Naive B cell (primary cell): Measurements from ENCODE around the gene CHST8. TPM values are rescaled to one million over a fixed set of nuclear protein-coding genes. Genes with fewer than 3 reads are reported as not detected.

Source experiments
- ATAC-seq, 2 donors: fragments of 150-1000 bp; cut with Tn5 transposase; 2 replicates each; pipeline ENCODE4 v1.10.0; 2021; ENCODE audit warnings: low read depth in 2 of 2, mild to moderate bottlenecking in 2 of 2, moderate library complexity in 2 of 2
- DNase-seq: peaks from one replicate; pipeline ENCODE4 v3.0.0; 2022
- H3K27ac Mint-ChIP-seq, 6 donors: one replicate each; pipeline ENCODE4 v1.8.0; 2020 to 2022; ENCODE audit warnings: mild to moderate bottlenecking in 6 of 6, mixed read lengths in 6 of 6, moderate library complexity in 5 of 6, inconsistent platforms in 2 of 6
- H3K27me3 Mint-ChIP-seq, 3 donors: one replicate each; pipeline ENCODE4 v1.8.0; 2021 to 2022; ENCODE audit warnings: mixed read lengths in 3 of 3, mild to moderate bottlenecking in 1 of 3
- H3K36me3 Mint-ChIP-seq, 2 donors: one replicate each; pipeline ENCODE4 v1.8.0; 2020 to 2022; ENCODE audit warnings: mixed read lengths in 2 of 2, inconsistent platforms in 1 of 2, mild to moderate bottlenecking in 1 of 2
- H3K4me1 Mint-ChIP-seq, 3 donors: one replicate each; pipeline ENCODE4 v1.8.0; 2020 to 2022; ENCODE audit warnings: mixed read lengths in 3 of 3, inconsistent platforms in 1 of 3, mild to moderate bottlenecking in 1 of 3, moderate library complexity in 1 of 3
- H3K4me3 Mint-ChIP-seq, 8 donors: one replicate each; pipeline ENCODE4 v1.8.0; 2020 to 2022; ENCODE audit warnings: mild to moderate bottlenecking in 8 of 8, mixed read lengths in 8 of 8, moderate library complexity in 8 of 8, inconsistent platforms in 2 of 8
- H3K9me3 Mint-ChIP-seq, 7 donors: one replicate each; pipeline ENCODE4 v1.8.0; 2020 to 2022; ENCODE audit warnings: mixed read lengths in 7 of 7, mild to moderate bottlenecking in 5 of 7, inconsistent platforms in 2 of 7, moderate library complexity in 1 of 7
- polyA plus RNA-seq, 6 donors: library from polyadenylated mRNA; unstranded; fragments of 300-500 nt; fragmentation: Illumina TruSeq; gene quantifications; one replicate each; pipeline ENCODE4 v1.2.3, GENCODE V29; 2021; ENCODE audit warnings: low read depth in 6 of 6

The CHST8 gene
- polyA plus RNA-seq, 6 donors from 2014 or later = 0.17 to 0.55 TPM; not detected in 4

DNA sequence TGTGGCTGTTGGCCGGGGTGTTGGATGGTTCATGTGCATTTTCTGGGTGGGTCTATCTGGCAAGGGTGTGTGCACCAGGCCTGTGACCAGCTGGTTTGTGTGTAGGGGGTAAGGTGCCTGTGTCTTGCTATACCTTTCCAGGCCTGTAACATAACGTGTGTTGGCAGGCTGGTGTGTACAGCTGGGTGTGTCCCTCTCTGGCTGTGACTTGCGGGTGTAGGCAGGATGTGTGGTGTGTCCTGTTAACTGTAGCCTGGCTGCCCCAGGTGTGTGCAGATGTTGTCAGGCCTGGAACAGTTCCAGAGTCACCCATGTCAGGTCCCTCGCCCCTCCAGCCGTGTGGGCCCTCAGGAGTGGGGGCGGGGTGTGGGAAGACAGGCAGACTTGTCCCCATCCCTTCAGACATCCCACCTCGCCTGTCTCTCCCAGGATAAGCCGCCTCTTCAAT is 184.7 kb downstream of the CHST8 start:
- H3K36me3 Mint-ChIP-seq = no peaks in the 10 kb centered on the region
- H3K27ac Mint-ChIP-seq = no peak overlapping the region
- no peak overlapping the region for H3K4me3 Mint-ChIP-seq
- H3K27me3 Mint-ChIP-seq = no peaks in the 10 kb centered on the region
- H3K4me1 Mint-ChIP-seq = no peaks in the 10 kb centered on the region
- no peak for ATAC-seq
- no peak for DNase-seq
- H3K9me3 Mint-ChIP-seq = no peaks in the 10 kb centered on the region

- H3K4me1 Mint-ChIP-seq = no peaks in the 10 kb centered on the region
These were observed 186.6 kb downstream of the CHST8 start for GRCh38 chr19:33808399-33808798.

GRCh38 chr19:33809960-33810359 is 188.2 kb downstream of the CHST8 start:
- no peaks in the 10 kb centered on the region for H3K9me3 Mint-ChIP-seq
- H3K27me3 Mint-ChIP-seq = no peaks in the 10 kb centered on the region
- H3K4me1 Mint-ChIP-seq = no peaks in the 10 kb centered on the region
- DNase-seq (no peak), ATAC-seq (no peak)
- H3K4me3 Mint-ChIP-seq = no peak overlapping the region
- H3K27ac Mint-ChIP-seq = no peak overlapping the region
- H3K36me3 Mint-ChIP-seq = no peaks in the 10 kb centered on the region

More at GRCh38 chr19:33808399-33808798, 186.6 kb downstream of the CHST8 start:
- no peaks in the 10 kb centered on the region for H3K9me3 Mint-ChIP-seq
- DNase-seq (no peak), ATAC-seq (no peak)
- H3K36me3 Mint-ChIP-seq = no peaks in the 10 kb centered on the region
- peak overlapping the region in 1 of 6 donors; percentile 33 for H3K27ac Mint-ChIP-seq
- no peak overlapping the region for H3K4me3 Mint-ChIP-seq
- no peaks in the 10 kb centered on the region for H3K27me3 Mint-ChIP-seq

- ATAC-seq = no peak
- no peak for DNase-seq
- Mint-ChIP-seq H3K4me3 (no peak overlapping the region), H3K9me3 (no peaks in the 10 kb centered on the region), H3K27ac (no peak overlapping the region), H3K36me3 (no peaks in the 10 kb centered on the region), H3K4me1 (no peaks in the 10 kb centered on the region), H3K27me3 (no peaks in the 10 kb centered on the region)
These were observed 189.1 kb downstream of the CHST8 start for GRCh38 chr19:33810821-33811220.

DNA sequence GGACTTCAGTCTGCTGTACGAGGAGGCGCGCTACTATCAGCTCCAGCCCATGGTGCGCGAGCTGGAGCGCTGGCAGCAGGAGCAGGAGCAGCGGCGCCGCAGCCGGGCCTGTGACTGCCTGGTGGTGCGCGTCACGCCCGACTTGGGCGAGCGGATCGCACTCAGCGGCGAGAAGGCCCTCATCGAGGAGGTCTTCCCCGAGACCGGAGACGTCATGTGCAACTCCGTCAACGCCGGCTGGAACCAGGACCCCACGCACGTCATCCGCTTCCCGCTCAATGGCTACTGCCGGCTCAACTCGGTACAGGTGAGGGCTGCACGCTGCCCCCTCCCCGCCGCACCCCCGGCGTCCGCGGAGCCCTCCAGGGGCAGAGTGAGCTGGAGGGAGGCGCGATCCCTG is 189.5 kb downstream of the CHST8 start:
- no peak for ATAC-seq

GRCh38 chr19:33811736-33812387 is 190.1 kb downstream of the CHST8 start:
- no peak for DNase-seq
- Mint-ChIP-seq H3K36me3 (no peaks in the 10 kb centered on the region), H3K4me3 (no peak overlapping the region)

More for the DNA sequence above, 189.5 kb downstream of the CHST8 start:
- H3K27ac Mint-ChIP-seq = no peak overlapping the region
- no peak for DNase-seq
- no peaks in the 10 kb centered on the region for H3K27me3 Mint-ChIP-seq
- no peak overlapping the region for H3K4me3 Mint-ChIP-seq
- H3K9me3 Mint-ChIP-seq = no peaks in the 10 kb centered on the region
- no peaks in the 10 kb centered on the region for H3K4me1 Mint-ChIP-seq
- H3K36me3 Mint-ChIP-seq = no peaks in the 10 kb centered on the region

DNA sequence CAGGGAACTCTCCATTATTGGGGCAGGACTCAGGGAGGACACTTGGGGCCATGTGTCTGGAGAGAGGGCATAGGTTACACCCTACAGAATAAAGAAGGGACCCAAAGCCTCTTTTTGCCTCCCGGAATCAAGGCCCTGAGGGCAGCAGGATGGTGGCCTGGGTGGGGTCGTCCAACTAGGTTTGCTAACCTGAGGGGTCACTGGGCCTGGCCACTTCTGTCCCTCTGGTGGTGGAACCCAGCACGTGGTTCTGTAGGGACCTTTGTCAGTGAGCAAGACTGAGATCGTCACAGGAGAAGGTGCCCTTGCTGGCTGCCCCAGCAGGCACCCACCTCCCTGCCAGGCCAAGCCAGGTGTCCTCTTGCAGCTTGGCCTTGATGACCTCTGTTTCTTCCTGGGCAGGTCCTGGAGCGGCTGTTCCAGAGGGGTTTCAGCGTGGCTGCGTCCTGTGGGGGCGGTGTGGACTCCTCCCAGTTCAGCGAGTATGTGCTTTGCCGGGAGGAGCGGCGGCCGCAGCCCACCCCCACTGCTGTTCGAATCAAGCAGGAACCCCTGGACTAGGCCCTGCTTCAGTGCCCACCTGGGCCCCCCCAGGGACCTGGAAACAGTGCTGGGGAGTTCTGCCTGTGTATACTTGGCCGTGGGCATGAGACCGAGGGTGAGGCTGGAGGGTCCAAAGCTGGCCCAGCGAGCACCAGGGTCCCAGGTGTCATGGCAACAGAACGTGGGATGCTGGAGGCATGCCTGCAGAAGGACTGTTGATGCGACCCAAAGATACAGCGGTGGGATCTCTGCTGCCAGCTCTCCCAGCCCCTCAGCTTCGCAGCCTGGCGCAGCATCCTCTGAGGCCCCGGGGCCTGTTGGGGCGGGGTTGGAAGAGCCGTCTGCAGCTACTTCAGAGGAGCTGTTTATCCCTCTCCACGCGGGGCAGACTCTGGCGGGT is 190.9 kb downstream of the CHST8 start:
- ATAC-seq = no peak

More at GRCh38 chr19:33811736-33812387, 190.1 kb downstream of the CHST8 start:
- Mint-ChIP-seq H3K27me3 (no peaks in the 10 kb centered on the region), H3K9me3 (no peaks in the 10 kb centered on the region), H3K27ac (peak overlapping the region in 2 of 6 donors; percentile 33 to 59), H3K4me1 (peaks cover 1 to 3% (median 2%) of the 10 kb centered on the region in 3 donors)
- no peak for ATAC-seq

DNA sequence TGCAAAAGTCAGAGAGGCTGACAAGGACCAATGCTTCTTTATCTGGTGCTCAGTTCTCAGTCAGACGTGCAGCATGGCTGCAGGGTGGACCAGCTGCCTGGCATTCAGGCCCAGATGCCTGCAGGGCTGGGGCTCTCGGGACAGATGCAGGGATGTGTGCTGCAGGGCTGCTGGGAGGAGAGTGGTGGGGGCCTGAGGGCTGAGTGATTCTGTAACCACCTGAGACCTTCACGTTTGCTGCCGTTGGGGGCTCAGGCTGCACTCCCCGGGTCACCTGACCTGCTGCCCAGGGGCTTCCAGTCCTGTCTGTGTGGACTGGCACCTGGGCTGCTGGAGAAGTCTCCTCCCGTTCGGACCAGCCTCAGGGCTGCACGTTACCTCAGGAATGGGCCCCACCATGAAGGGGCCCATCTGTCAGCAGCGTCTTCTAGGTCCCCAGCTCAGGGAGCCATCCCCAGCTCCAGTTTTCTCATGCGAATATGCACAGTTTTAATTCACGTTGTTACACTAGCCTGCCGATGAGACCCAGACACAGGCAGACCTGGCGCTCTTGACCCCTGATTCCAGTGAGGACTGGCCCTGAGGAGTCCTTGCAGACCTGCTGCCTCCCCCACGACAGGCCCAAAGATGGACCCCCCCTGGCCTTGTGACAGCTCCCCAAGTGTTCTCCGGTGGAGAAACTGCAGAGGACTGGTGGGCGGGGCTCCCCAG is 191.8 kb downstream of the CHST8 start:
- ATAC-seq = no peak
- Mint-ChIP-seq H3K4me1 (peaks cover 5 to 15% (median 10%) of the 10 kb centered on the region in 3 donors), H3K36me3 (no peaks in the 10 kb centered on the region)

More for the DNA sequence above, 190.9 kb downstream of the CHST8 start:
- no peak for DNase-seq
- Mint-ChIP-seq H3K27me3 (no peaks in the 10 kb centered on the region), H3K36me3 (no peaks in the 10 kb centered on the region), H3K4me1 (peaks cover 4 to 11% (median 5%) of the 10 kb centered on the region in 3 donors), H3K27ac (peak overlapping the region in 1 of 6 donors; percentile 59), H3K4me3 (no peak overlapping the region), H3K9me3 (no peaks in the 10 kb centered on the region)

DNA sequence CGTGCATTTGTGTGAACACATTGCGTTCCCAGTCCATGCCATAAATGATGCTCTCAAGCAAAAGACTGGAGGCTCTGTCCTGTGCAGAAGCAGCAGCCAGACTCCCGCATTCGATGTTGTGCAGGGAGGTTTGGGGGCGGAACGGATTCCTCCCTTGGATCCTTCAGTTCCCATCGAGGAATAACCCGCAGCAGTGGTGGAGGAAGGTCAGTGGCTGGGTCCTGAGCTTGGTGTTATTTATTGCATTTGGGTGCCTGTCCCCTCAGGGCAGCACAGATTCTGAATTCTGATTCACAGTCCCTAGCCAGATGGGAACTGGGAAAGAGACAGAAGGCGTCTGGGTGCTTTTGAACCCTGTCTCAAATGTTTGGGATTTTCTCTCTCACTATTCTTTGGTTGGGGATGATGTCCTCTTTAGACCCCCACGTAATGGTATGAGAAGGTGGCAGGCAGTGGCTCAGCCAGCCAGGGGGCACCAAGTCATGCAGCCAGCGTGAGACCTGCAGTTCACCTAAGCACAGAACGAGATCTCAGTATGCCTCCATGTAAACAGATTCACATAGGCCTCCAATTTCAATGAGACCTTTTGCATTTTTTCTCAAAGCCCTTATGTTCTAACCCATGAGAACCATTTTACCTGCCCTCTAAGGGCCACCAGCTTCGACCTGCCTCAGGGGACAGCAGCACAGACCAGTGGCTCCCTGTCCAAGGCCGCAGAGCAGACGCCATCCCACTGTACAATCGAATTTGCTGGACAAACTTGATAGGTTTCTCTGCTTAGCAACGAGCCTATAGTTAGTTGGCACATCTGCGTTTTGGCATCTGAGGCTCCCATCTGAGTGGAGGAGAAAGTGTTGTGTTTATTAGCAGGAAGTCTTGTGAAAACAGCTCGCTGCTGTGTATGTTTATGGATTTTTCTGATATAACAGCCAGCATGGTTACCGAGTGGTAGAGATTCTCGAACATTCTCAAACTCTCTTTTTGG is 192.7 kb downstream of the CHST8 start:
- no peak overlapping the region for H3K4me3 Mint-ChIP-seq
- H3K36me3 Mint-ChIP-seq = no peaks in the 10 kb centered on the region
- H3K4me1 Mint-ChIP-seq = peaks cover 8 to 25% (median 19%) of the 10 kb centered on the region in 3 donors
- no peaks in the 10 kb centered on the region for H3K9me3 Mint-ChIP-seq
- ATAC-seq = no peak
- H3K27ac Mint-ChIP-seq = no peak overlapping the region
- H3K27me3 Mint-ChIP-seq = no peaks in the 10 kb centered on the region
- no peak for DNase-seq

More for the DNA sequence above, 191.8 kb downstream of the CHST8 start:
- DNase-seq = no peak
- Mint-ChIP-seq H3K27me3 (no peaks in the 10 kb centered on the region), H3K27ac (no peak overlapping the region), H3K9me3 (no peaks in the 10 kb centered on the region), H3K4me3 (no peak overlapping the region)

DNA sequence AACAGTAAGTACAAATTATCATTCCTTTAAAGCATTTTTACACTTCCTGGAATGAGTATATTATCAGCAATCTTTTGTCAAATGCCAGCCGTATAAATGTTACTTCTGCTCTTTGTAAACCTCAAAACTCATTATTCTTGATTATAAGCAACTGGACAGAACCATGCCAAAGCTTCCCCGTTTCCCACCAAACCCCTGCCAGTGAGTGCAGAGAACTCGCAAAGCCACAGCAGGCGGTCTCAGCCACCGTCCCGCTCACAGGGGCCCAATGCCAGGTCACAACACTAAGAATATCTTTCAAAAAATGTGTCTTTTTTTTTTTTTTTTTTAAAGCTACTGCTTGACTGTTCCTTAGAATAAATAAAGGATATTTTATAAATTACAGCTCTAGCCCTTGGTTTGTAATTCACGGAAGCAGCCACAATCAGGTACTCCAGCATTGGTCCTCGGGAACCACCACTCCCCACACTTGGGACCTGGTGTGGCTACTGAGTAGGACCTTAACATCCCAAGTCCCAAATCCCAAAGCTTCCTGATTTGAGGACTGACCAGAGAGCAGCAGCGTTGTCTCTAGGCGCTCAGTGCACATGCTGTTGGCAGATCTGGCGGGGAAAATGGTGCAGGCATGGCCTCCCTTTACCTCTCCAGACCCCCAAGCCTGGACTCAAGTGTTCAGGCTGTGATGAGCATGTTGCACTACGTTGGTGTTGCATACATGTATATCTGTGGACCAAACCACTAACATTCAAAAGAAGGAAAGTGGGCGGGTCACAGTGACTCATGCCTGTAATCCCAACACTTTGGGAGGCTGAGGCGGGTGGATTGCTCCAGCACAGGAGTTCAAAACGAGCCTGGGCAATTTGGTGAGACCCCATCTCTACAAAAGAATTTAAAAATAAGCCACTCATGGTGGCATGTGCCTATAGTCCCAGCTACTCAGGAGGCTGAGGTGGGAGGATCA is 193.9 kb downstream of the CHST8 start:
- H3K4me1 Mint-ChIP-seq = peaks cover 12 to 36% (median 22%) of the 10 kb centered on the region in 3 donors
- H3K36me3 Mint-ChIP-seq = no peaks in the 10 kb centered on the region
- no peaks in the 10 kb centered on the region for H3K27me3 Mint-ChIP-seq

GRCh38 chr19:33818411-33818810 is 196.7 kb downstream of the CHST8 start:
- peaks cover 15 to 43% (median 28%) of the 10 kb centered on the region in 3 donors for H3K4me1 Mint-ChIP-seq
- no peaks in the 10 kb centered on the region for H3K9me3 Mint-ChIP-seq
- ATAC-seq (no peak), DNase-seq (no peak)
- no peaks in the 10 kb centered on the region for H3K27me3 Mint-ChIP-seq
- H3K27ac Mint-ChIP-seq = no peak overlapping the region
- H3K36me3 Mint-ChIP-seq = no peaks in the 10 kb centered on the region
- peak overlapping the region in 5 of 8 donors; percentile 3 to 83 (median 60) for H3K4me3 Mint-ChIP-seq

More for the DNA sequence above, 193.9 kb downstream of the CHST8 start:
- H3K4me3 Mint-ChIP-seq = no peak overlapping the region
- no peak overlapping the region for H3K27ac Mint-ChIP-seq
- ATAC-seq = no peak
- no peak for DNase-seq
- H3K9me3 Mint-ChIP-seq = no peaks in the 10 kb centered on the region
